HL-60 (cell line): ENCODE data around the gene STXBP4.

Experiments
- DNase-seq, 2 experiments: peaks; one replicate each; pipeline ENCODE4 v3.0.0-alpha.2; 2010 to 2020; ENCODE audit warnings: low read depth in 1 of 2, low spot score in 1 of 2
- H3K27ac ChIP-seq: fragments of 250-450 bp; sonication (Bioruptor Pico); replicated peaks from 2 replicates; pipeline ENCODE4 v1.5.1; 2020; ENCODE audit warnings: mild to moderate bottlenecking, moderate library complexity
- H3K27me3 ChIP-seq: fragments of 250-450 bp; sonication (Bioruptor Pico); 2 replicates; pipeline ENCODE4 v1.5.1; 2021; ENCODE audit warnings: mild to moderate bottlenecking, moderate library complexity; ENCODE audit not compliant: insufficient read depth, poor library complexity, severe bottlenecking
- H3K4me3 ChIP-seq: replicated peaks from 2 replicates; pipeline ENCODE4 v1.5.1; 2011; ENCODE audit warnings: mild to moderate bottlenecking, control low read depth, low read length; ENCODE audit not compliant: insufficient read depth
- GABPA ChIP-seq: IDR thresholded peaks from 2 replicates; pipeline ENCODE4 v1.6.1; 2012; ENCODE audit warnings: low read depth
- POLR2AphosphoS5 ChIP-seq: IDR thresholded peaks from 2 replicates; pipeline ENCODE4 v1.6.1; 2012; ENCODE audit warnings: low read depth
- SPI1 ChIP-seq: IDR thresholded peaks from 2 replicates; pipeline ENCODE4 v1.6.1; 2012; ENCODE audit warnings: low read depth, mild to moderate bottlenecking, borderline replicate concordance
- TF ChIP-seq, protein P1 (sequence below): IDR thresholded peaks from 2 replicates; pipeline ENCODE4 v1.6.1; 2012; ENCODE audit warnings: low read depth; ENCODE audit not compliant: insufficient replicate concordance
- TF ChIP-seq, protein P2 (sequence below): IDR thresholded peaks from one replicate; pipeline ENCODE4 v1.5.1; 2011; ENCODE audit warnings: low read length, control low read depth, inconsistent platforms; ENCODE audit not compliant: insufficient read depth

STXBP4 gene

DNA sequence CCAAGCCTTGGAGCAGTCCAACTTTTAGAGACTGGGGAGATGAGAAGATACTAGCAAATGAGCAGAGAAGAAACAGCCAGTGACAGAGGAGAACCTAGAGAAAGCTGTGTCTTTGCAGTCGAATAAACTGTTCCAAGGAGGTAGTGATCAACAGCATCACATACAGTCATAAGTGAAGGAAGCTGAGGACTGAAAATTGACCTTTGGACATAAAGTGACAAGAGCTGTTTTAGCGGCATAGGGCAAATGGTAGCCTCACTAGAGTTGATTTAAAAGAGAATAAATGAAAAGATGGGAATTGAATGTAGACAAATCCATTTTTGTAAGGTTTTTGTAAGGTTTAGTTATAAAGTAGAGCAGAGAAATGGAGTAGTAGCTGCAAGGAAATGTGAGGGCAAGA is 165.0 kb downstream of the STXBP4 start:
- TF ChIP-seq, protein P1, sequence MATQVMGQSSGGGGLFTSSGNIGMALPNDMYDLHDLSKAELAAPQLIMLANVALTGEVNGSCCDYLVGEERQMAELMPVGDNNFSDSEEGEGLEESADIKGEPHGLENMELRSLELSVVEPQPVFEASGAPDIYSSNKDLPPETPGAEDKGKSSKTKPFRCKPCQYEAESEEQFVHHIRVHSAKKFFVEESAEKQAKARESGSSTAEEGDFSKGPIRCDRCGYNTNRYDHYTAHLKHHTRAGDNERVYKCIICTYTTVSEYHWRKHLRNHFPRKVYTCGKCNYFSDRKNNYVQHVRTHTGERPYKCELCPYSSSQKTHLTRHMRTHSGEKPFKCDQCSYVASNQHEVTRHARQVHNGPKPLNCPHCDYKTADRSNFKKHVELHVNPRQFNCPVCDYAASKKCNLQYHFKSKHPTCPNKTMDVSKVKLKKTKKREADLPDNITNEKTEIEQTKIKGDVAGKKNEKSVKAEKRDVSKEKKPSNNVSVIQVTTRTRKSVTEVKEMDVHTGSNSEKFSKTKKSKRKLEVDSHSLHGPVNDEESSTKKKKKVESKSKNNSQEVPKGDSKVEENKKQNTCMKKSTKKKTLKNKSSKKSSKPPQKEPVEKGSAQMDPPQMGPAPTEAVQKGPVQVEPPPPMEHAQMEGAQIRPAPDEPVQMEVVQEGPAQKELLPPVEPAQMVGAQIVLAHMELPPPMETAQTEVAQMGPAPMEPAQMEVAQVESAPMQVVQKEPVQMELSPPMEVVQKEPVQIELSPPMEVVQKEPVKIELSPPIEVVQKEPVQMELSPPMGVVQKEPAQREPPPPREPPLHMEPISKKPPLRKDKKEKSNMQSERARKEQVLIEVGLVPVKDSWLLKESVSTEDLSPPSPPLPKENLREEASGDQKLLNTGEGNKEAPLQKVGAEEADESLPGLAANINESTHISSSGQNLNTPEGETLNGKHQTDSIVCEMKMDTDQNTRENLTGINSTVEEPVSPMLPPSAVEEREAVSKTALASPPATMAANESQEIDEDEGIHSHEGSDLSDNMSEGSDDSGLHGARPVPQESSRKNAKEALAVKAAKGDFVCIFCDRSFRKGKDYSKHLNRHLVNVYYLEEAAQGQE: no peak
- no peak for TF ChIP-seq SPI1
- TF ChIP-seq POLR2AphosphoS5: no peak
- TF ChIP-seq, protein P2, sequence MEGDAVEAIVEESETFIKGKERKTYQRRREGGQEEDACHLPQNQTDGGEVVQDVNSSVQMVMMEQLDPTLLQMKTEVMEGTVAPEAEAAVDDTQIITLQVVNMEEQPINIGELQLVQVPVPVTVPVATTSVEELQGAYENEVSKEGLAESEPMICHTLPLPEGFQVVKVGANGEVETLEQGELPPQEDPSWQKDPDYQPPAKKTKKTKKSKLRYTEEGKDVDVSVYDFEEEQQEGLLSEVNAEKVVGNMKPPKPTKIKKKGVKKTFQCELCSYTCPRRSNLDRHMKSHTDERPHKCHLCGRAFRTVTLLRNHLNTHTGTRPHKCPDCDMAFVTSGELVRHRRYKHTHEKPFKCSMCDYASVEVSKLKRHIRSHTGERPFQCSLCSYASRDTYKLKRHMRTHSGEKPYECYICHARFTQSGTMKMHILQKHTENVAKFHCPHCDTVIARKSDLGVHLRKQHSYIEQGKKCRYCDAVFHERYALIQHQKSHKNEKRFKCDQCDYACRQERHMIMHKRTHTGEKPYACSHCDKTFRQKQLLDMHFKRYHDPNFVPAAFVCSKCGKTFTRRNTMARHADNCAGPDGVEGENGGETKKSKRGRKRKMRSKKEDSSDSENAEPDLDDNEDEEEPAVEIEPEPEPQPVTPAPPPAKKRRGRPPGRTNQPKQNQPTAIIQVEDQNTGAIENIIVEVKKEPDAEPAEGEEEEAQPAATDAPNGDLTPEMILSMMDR: no peak
- TF ChIP-seq GABPA: no peak
- DNase-seq: no peak
- no peaks in the 10 kb centered on the region for H3K27me3 ChIP-seq
- H3K4me3 ChIP-seq: no peak overlapping the region
- no peak overlapping the region for H3K27ac ChIP-seq

DNA sequence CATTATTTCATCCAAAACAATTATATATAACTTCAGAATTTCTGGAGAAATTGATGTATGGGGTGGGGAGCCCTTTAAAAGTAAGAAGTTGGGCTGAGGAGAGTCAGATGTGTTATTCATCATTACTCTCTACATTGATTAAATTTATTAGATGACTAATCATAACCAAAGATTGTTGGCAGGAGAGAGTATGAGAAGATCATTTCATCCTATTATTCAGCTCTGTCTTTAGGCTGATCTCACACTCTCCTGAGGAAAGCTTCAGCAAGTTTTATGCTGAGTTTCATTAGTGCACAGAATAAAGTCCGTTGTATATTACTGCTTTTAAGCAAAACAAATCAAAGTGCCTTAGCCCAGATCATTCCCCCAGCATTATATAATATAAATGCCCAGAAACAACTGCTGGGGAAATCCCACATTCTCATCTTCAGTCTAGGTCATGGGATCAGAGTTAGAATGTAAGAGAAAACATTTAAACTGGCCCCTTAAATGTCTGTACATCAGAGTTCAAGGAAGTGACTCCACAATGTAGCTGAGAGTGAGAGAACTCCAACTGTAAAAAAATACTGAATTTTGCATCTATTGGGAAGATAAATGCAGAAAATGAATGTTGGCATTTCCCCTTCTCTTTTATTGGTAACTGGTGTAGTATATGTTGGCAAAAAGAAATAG is 166.1 kb downstream of the STXBP4 start:
- TF ChIP-seq, protein P1: no peak
- TF ChIP-seq SPI1: no peak
- DNase-seq: no peak
- no peaks in the 10 kb centered on the region for H3K27me3 ChIP-seq
- no peak overlapping the region for H3K4me3 ChIP-seq
- no peak overlapping the region for H3K27ac ChIP-seq

DNA sequence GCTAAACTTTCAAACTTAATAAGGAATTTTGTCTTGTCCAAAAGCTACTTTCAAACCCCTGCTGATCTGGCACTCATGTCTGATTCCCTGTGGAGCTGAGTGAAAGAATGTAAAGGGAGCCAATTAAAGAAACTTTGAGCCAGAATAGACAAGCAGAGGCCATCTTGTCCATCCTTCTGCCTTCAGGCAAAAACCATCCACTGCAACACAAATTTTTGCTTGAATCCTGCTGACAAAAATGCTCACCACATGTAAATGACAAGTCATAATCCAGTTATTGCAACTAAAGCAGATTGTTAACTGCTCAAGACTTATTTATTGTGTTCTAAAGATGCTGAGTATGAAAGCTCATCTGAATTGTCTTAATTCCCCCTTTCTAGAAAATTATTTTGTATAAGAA is 172.2 kb downstream of the STXBP4 start:
- no peak for DNase-seq
- Histone ChIP-seq H3K27ac (no peak overlapping the region), H3K4me3 (no peak overlapping the region), H3K27me3 (no peaks in the 10 kb centered on the region)
- no peak for TF ChIP-seq SPI1

DNA sequence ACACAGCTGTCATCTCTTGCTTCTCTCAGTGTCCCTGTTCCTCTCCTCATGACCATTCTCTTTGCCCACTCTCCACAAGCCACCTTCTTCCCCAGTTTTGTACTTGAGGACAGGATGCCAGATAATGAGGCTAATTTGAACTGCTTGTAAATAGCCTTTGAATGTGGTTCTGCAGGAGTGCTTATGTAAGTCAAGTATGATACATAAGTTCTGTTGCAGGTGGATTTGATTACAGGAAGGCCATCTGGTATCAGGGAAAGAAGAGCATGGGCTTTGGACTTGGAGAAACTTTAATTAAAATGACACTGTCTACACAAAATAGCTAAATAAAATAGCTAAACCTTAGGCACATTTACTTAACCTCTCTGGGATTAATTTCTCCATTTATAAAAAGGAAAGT is 176.0 kb downstream of the STXBP4 start:
- Histone ChIP-seq H3K27ac (no peak overlapping the region), H3K27me3 (no peaks in the 10 kb centered on the region), H3K4me3 (no peak overlapping the region)
- TF ChIP-seq GABPA (no peak), SPI1 (no peak), POLR2AphosphoS5 (no peak)
- TF ChIP-seq, protein P2: no peak
- DNase-seq: no peak

DNA sequence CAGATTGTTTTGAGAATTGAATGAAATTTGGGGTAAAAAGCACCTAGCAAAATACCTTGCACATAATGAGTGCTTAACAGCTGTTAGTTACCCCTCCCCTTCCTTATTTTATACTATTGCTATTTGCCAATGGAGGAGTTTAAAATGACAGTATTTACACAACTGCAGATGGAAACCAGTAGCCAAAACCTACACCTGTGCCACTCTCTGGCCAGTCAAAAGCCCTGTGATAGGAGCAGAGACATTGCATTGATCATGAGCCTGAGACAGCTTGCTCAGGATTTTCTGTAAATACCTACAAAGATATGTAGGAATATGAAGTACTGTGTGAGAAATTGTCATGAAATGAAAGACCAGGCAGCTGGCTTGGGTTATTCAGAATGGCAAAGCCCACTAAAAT is 180.9 kb downstream of the STXBP4 start:
- no peak for DNase-seq
- Histone ChIP-seq H3K4me3 (no peak overlapping the region), H3K27ac (no peak overlapping the region), H3K27me3 (no peaks in the 10 kb centered on the region)
- TF ChIP-seq POLR2AphosphoS5 (no peak), GABPA (no peak), SPI1 (no peak)
- TF ChIP-seq, protein P1: no peak
- TF ChIP-seq, protein P2: no peak
